Panc1 (cell line): Measurements from ENCODE around the gene C11orf52. TPM values are rescaled to one million over a fixed set of nuclear protein-coding genes. Genes with fewer than 3 reads are reported as not detected.

Experiments
- ATAC-seq: fragments of 200-7000 bp; cut with Tn5 transposase; 2 replicates; pipeline ENCODE4 v1.9.1; 2020; ENCODE audit warnings: mild to moderate bottlenecking, moderate library complexity
- BruUV-seq: library from RNA; stranded (reverse); fragments of 400-500 nt; replicated peaks from 2 replicates; lab custom pipeline; 2021; lab: Mats Ljungman, UMichigan
- CTCF ChIA-PET: fragments of 300-600 bp; sonication (Branson Sonifier 250); formaldehyde crosslinking; loops from one replicate; lab custom pipeline; 2022; ENCODE audit warnings: antibody characterized with exemption; lab: Charles Lee
- POLR2A ChIA-PET: fragments of 300-600 bp; sonication (Branson Sonifier 250); formaldehyde crosslinking; loops from one replicate; lab custom pipeline; 2022; ENCODE audit warnings: antibody characterized with exemption; lab: Charles Lee
- DNase-seq: peaks from one replicate; pipeline ENCODE4 v3.0.0-alpha.2; 2010; ENCODE audit warnings: low read depth, low spot score
- H3K27ac ChIP-seq: 2 replicates; pipeline ENCODE4 v1.5.1; 2011; ENCODE audit warnings: mild to moderate bottlenecking, low read length, inconsistent platforms
- H3K27me3 ChIP-seq: fragments of 200-500 bp; sonication (Bioruptor generic); 2 replicates; pipeline ENCODE4 v1.6.0; 2014; ENCODE audit warnings: low read length, inconsistent platforms; ENCODE audit not compliant: control insufficient read depth, insufficient read depth
- H3K36me3 ChIP-seq: fragments of 200-500 bp; sonication (Bioruptor generic); 2 replicates; pipeline ENCODE4 v1.5.1; 2014; ENCODE audit warnings: inconsistent platforms, mild to moderate bottlenecking, low read length, moderate library complexity; ENCODE audit not compliant: control insufficient read depth, insufficient read depth
- H3K4me1 ChIP-seq: 2 replicates; pipeline ENCODE4 v1.5.1; 2011; ENCODE audit warnings: inconsistent platforms, mild to moderate bottlenecking, low read length, moderate library complexity; ENCODE audit not compliant: control insufficient read depth, insufficient read depth
- H3K4me3 ChIP-seq, 2 experiments: 2 replicates each; pipeline ENCODE4 v1.5.1; 2011 to 2012; ENCODE audit warnings: low read depth in 2 of 2, low read length in 2 of 2, mild to moderate bottlenecking in 2 of 2, inconsistent platforms in 1 of 2, moderate library complexity in 1 of 2
- H3K9me3 ChIP-seq: fragments of 200-500 bp; sonication (Bioruptor generic); 2 replicates; pipeline ENCODE4 v1.5.1; 2014; ENCODE audit warnings: low read depth, mild to moderate bottlenecking, inconsistent platforms, low read length, moderate library complexity; ENCODE audit not compliant: control insufficient read depth, insufficient read depth
- CTCF ChIP-seq: fragments of 450-650 bp; IDR thresholded peaks from 2 replicates; pipeline ENCODE4 v1.5.1; 2017; ENCODE audit warnings: mild to moderate bottlenecking
- POLR2AphosphoS5 ChIP-seq: IDR thresholded peaks from 2 replicates; pipeline ENCODE4 v1.6.1; 2012; ENCODE audit warnings: mild to moderate bottlenecking, low read depth, low read length, moderate library complexity
- REST ChIP-seq, 2 experiments: IDR thresholded peaks; 2 replicates each; pipeline ENCODE4 v1.6.1; 2011 to 2012; ENCODE audit warnings: low read depth in 2 of 2, control low read depth in 1 of 2, low read length in 1 of 2, mild to moderate bottlenecking in 1 of 2, moderate library complexity in 1 of 2; ENCODE audit not compliant: insufficient read depth in 1 of 2
- SIN3A ChIP-seq: IDR thresholded peaks from 2 replicates; pipeline ENCODE4 v1.6.1; 2012; ENCODE audit warnings: low read depth, mild to moderate bottlenecking, low read length, moderate library complexity, borderline replicate concordance; ENCODE audit not compliant: insufficient read depth
- TCF7L2 ChIP-seq: IDR thresholded peaks from 2 replicates; pipeline ENCODE4 v1.6.1; 2011; ENCODE audit warnings: mild to moderate bottlenecking, low read depth, low read length, inconsistent platforms
- in situ Hi-C: cut with HindIII; loops from 2 replicates; pipeline ENCODE4 v1.10.0; 2016; ENCODE audit warnings: low sequenced_read_pairs, low pct_unique_long_range_greater_than_20kb
- intact Hi-C: fragments of 100-400 bp; cut with micrococcal nuclease; formaldehyde crosslinking; loops from one replicate; pipeline ENCODE4 v1.10.0; 2022; ENCODE audit not compliant: unreplicated experiment
- total RNA-seq: library from RNA; stranded (reverse); gene quantifications from one replicate; pipeline ENCODE4 v1.2.1, GENCODE V29; 2021; ENCODE audit not compliant: unreplicated experiment

The C11orf52 gene
- total RNA-seq, 1 experiment from 2014 or later: not detected

DNA sequence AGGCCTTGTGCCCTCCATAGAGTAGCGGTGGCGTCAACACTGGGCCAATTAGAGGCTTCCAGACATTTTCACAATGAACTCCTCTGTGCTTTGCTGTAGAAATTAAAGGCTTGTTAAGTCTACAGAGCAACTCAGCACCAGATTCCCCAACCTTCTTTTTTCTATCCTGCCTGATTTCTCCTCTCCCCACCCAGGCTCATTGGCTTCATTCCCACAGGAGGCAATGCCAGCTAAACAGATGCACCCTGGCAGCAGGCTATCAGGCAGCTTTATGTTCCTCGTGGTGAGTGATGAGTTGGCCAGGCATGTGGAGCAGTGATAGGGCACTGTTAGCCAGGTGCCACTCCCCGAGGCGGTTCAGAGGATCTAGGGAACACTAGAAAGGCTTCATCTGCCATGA is 23.2 kb downstream of the C11orf52 start:
- Histone ChIP-seq H3K9me3 (no peaks in the 10 kb centered on the region), H3K27me3 (no peaks in the 10 kb centered on the region), H3K36me3 (no peaks in the 10 kb centered on the region), H3K4me1 (peaks cover 18% of the 10 kb centered on the region), H3K4me3 (no peak overlapping the region), H3K27ac (no peak overlapping the region)
- TF ChIP-seq REST (IDR thresholded peaks at IDR 0.05; ENCODE audit: insufficient read depth in 1 of 2, low read depth in 2 of 2, low read length in 1 of 2) (no peak), SIN3A (no peak), POLR2AphosphoS5 (no peak), TCF7L2 (no peak), CTCF (no peak)
- ChIA-PET POLR2A (interaction anchor here (0.6 to 0.7 kb wide), 2 partner anchors 17 to 36 kb away, joined by 4 to 6 read pairs; no protein-coding TSS in a partner anchor), CTCF (no interaction called here)
- in situ Hi-C loops: no loop called here
- no peak for ATAC-seq
- BruUV-seq: no TSS peak
- DNase-seq: no peak
- intact Hi-C loops: no loop called here

DNA sequence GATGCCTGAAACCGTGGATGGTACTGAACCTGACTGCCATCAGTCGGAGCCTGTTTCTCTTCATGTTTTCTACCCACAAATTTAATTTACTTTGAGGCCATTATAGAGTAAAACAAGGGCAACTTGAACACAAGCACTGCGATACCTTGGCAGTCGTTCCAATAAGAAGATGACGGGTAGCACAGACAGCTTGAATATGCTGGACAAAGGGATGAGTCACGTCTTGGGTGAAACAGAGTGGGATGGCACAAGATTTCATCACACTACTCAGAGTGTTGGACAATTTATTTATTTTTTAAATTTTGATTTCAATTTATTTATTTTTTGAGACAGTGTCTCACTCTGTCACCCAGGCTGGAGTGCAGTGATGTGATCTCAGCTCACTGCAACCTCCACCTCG is 24.1 kb downstream of the C11orf52 start:
- Histone ChIP-seq H3K36me3 (no peaks in the 10 kb centered on the region), H3K4me1 (peaks cover 14% of the 10 kb centered on the region), H3K9me3 (no peaks in the 10 kb centered on the region), H3K27ac (no peak overlapping the region), H3K4me3 (no peak overlapping the region), H3K27me3 (no peaks in the 10 kb centered on the region)
- ATAC-seq (no peak), DNase-seq (no peak)
- in situ Hi-C loops: no loop called here
- ChIA-PET POLR2A (interaction anchor here (0.7 kb wide), 2 partner anchors 35 to 1654 kb away, joined by 4 to 19 read pairs; no protein-coding TSS in a partner anchor), CTCF (interaction anchor here (0.5 to 0.6 kb wide), 2 partner anchors 17 to 35 kb away, joined by 3 to 5 read pairs; no protein-coding TSS in a partner anchor)
- BruUV-seq: no TSS peak
- intact Hi-C loops: no loop called here
- TF ChIP-seq SIN3A (no peak), TCF7L2 (no peak), CTCF (no peak), REST (IDR thresholded peaks at IDR 0.05; ENCODE audit: insufficient read depth in 1 of 2, low read depth in 2 of 2, low read length in 1 of 2) (no peak), POLR2AphosphoS5 (no peak)
